Common myeloid progenitor, CD34-positive (primary cell): ENCODE measurements around the gene PDE10A.

Experiments used
- CTCF ChIA-PET: fragments of 350-600 bp; sonication (Branson Sonifier 250); formaldehyde crosslinking; loops from one replicate; lab custom pipeline; 2021; ENCODE audit warnings: antibody characterized with exemption; lab: Charles Lee
- POLR2A ChIA-PET: fragments of 350-600 bp; sonication (Branson Sonifier 250); formaldehyde crosslinking; loops from one replicate; lab custom pipeline; 2021; ENCODE audit warnings: antibody characterized with exemption; lab: Charles Lee
- DNase-seq, 3 donors: peaks; one replicate each; pipeline versions ENCODE4 v3.0.0 to v3.0.0-alpha.2; 2013
- H3K27ac ChIP-seq, 2 experiments: 1 replicate in 1 of 2; 2 replicates in 1 of 2; pipeline ENCODE4 v1.7.0; 2013; ENCODE audit warnings: inconsistent platforms in 2 of 2, low read length in 2 of 2, mild to moderate bottlenecking in 2 of 2, low read depth in 1 of 2, moderate library complexity in 1 of 2; ENCODE audit not compliant: severe bottlenecking in 2 of 2, insufficient read depth in 1 of 2, poor library complexity in 1 of 2
- H3K27me3 ChIP-seq, 5 experiments: replicated peaks in 2 of 5; 1 replicate in 3 of 5; 2 replicates in 2 of 5; pipeline versions ENCODE4 v1.6.1 to v1.7.0; 2013; ENCODE audit warnings: low read length in 4 of 5, mild to moderate bottlenecking in 2 of 5, moderate library complexity in 2 of 5, inconsistent platforms in 1 of 5; ENCODE audit not compliant: insufficient read depth in 5 of 5, control insufficient read depth in 4 of 5
- H3K36me3 ChIP-seq, 4 experiments: 1 replicate in 2 of 4; 2 replicates in 2 of 4; pipeline versions ENCODE4 v1.6.1 to v1.7.0; 2013; ENCODE audit warnings: low read length in 3 of 4, control low read depth in 1 of 4, mild to moderate bottlenecking in 1 of 4; ENCODE audit not compliant: control insufficient read depth in 4 of 4, insufficient read depth in 4 of 4
- H3K4me1 ChIP-seq, 4 experiments: 1 replicate in 3 of 4; 2 replicates in 1 of 4; pipeline versions ENCODE4 v1.6.1 to v1.7.1; 2013; ENCODE audit warnings: low read length in 3 of 4, mild to moderate bottlenecking in 3 of 4, control low read depth in 1 of 4, inconsistent platforms in 1 of 4, moderate library complexity in 1 of 4; ENCODE audit not compliant: control insufficient read depth in 4 of 4, insufficient read depth in 4 of 4; ENCODE audit errors: control extremely low read depth in 1 of 4
- H3K4me3 ChIP-seq, 7 experiments: 1 replicate in 4 of 7; 2 replicates in 3 of 7; pipeline versions ENCODE4 v1.5.1 to v1.7.0; 2013; ENCODE audit warnings: mild to moderate bottlenecking in 7 of 7, low read length in 6 of 7, moderate library complexity in 6 of 7, inconsistent platforms in 2 of 7, low read depth in 2 of 7, control low read depth in 1 of 7; ENCODE audit not compliant: insufficient read depth in 4 of 7, control insufficient read depth in 1 of 7; ENCODE audit errors: extremely low read depth in 1 of 7
- H3K9me3 ChIP-seq, 5 experiments: 1 replicate in 4 of 5; 2 replicates in 1 of 5; pipeline versions ENCODE4 v1.6.1 to v1.7.1; 2013; ENCODE audit warnings: low read length in 4 of 5, mild to moderate bottlenecking in 2 of 5, inconsistent platforms in 1 of 5, low read depth in 1 of 5, moderate library complexity in 1 of 5; ENCODE audit not compliant: control insufficient read depth in 4 of 5, insufficient read depth in 2 of 5; ENCODE audit errors: control extremely low read depth in 1 of 5
- WGBS: methylation state at CpG from one replicate; pipeline ENCODE4 v1.1.5; 2013; ENCODE audit not compliant: insufficient coverage; 5-methylcytosine and 5-hydroxymethylcytosine counted together

The PDE10A gene

GRCh38 chr6:165668951-165669350, 5.9 kb upstream of the PDE10A start:
- WGBS, result 85% methylated on average over 4 of the region's 8 CpGs
- H3K27ac ChIP-seq, result no peak overlapping the region
- no peaks in the 10 kb centered on the region for H3K9me3 ChIP-seq
- H3K4me3 ChIP-seq, result no peak overlapping the region
- H3K36me3 ChIP-seq, result no peaks in the 10 kb centered on the region
- ChIA-PET CTCF (no interaction called here), POLR2A (no interaction called here)
- peaks cover 0 to 6% (median 2%) of the 10 kb centered on the region in 4 experiments for H3K4me1 ChIP-seq
- peaks cover 16 to 68% (median 34%) of the 10 kb centered on the region in 5 experiments for H3K27me3 ChIP-seq
- DNase-seq, result no peak

DNA sequence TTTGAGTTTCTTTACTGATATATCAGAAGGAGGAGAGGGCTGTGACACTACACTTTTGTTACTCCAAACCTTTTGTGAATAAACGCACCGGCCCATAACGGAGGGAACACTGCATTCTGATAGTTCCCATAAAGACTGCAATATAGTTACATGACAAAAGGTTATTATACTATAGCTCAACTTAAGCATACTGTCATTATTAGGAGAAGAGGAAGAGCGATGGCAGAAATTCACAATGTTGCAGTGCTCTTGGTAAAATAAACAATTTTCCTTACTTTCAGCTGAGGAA, 2.3 kb upstream of the PDE10A start:
- peaks cover 0 to 35% (median 30%) of the 10 kb centered on the region in 4 experiments for H3K4me1 ChIP-seq
- H3K27me3 ChIP-seq, result peaks cover 25 to 86% (median 45%) of the 10 kb centered on the region in 5 experiments
- POLR2A ChIA-PET, result no interaction called here
- no peak for DNase-seq
- H3K27ac ChIP-seq, result no peak overlapping the region
- H3K36me3 ChIP-seq, result no peaks in the 10 kb centered on the region
- CTCF ChIA-PET, result interaction anchor here (0.9 kb wide), 1 partner anchor 1498 kb away, joined by 3 read pairs; no protein-coding TSS in a partner anchor
- H3K4me3 ChIP-seq, result no peak overlapping the region
- H3K9me3 ChIP-seq, result no peaks in the 10 kb centered on the region
- 20% methylated on average over 1 of the region's 4 CpGs for WGBS

- Histone ChIP-seq H3K4me3 (no peak overlapping the region), H3K27me3 (peaks cover 25 to 86% (median 46%) of the 10 kb centered on the region in 5 experiments), H3K36me3 (no peaks in the 10 kb centered on the region), H3K9me3 (no peaks in the 10 kb centered on the region), H3K4me1 (peaks cover 0 to 38% (median 31%) of the 10 kb centered on the region in 4 experiments), H3K27ac (no peak overlapping the region)
- POLR2A ChIA-PET, result no interaction called here
- CTCF ChIA-PET, result interaction anchor here (0.9 kb wide), 1 partner anchor 1498 kb away, joined by 3 read pairs; no protein-coding TSS in a partner anchor
- 4% methylated on average over 23 of the region's 25 CpGs for WGBS
- peak in 1 of 3 donors; percentile 3 for DNase-seq
Observed at GRCh38 chr6:165664559-165665383, 1.7 kb upstream of the PDE10A start.

- CTCF ChIA-PET, result no interaction called here
- Histone ChIP-seq H3K36me3 (no peaks in the 10 kb centered on the region), H3K4me1 (peaks cover 0 to 38% (median 31%) of the 10 kb centered on the region in 4 experiments), H3K27me3 (peaks cover 24 to 86% (median 46%) of the 10 kb centered on the region in 5 experiments), H3K27ac (no peak overlapping the region), H3K4me3 (peak overlapping the region in 3 of 7 experiments; percentile 13 to 68 (median 55)), H3K9me3 (no peaks in the 10 kb centered on the region)
- 2% methylated on average over 45 of the region's 48 CpGs for WGBS
- peak; percentile 34 to 70 (median 61) for DNase-seq
- POLR2A ChIA-PET, result no interaction called here
Observed at GRCh38 chr6:165663736-165664558, 906 bp upstream of the PDE10A start.

- WGBS, result under 1% methylated on average over 22 of the region's 22 CpGs
- POLR2A ChIA-PET, result no interaction called here
- Histone ChIP-seq H3K27me3 (peaks cover 22 to 88% (median 44%) of the 10 kb centered on the region in 5 experiments), H3K9me3 (no peaks in the 10 kb centered on the region), H3K27ac (no peak overlapping the region), H3K36me3 (no peaks in the 10 kb centered on the region), H3K4me3 (peak overlapping the region in 4 of 7 experiments; percentile 53 to 68 (median 62)), H3K4me1 (peaks cover 0 to 38% (median 31%) of the 10 kb centered on the region in 4 experiments)
- DNase-seq, result no peak
- CTCF ChIA-PET, result no interaction called here
Observed at GRCh38 chr6:165663377-165663735, 315 bp upstream of the PDE10A start.

- WGBS, result 0% methylated on average over 44 of the region's 100 CpGs
- ChIA-PET POLR2A (no interaction called here), CTCF (no interaction called here)
- no peak overlapping the region for H3K27ac ChIP-seq
- H3K27me3 ChIP-seq, result peaks cover 21 to 94% (median 46%) of the 10 kb centered on the region in 5 experiments
- DNase-seq, result peak in 2 of 3 donors; percentile 34 to 57
- peak overlapping the region in 5 of 7 experiments; percentile 39 to 68 (median 53) for H3K4me3 ChIP-seq
- H3K4me1 ChIP-seq, result peaks cover 0 to 38% (median 31%) of the 10 kb centered on the region in 4 experiments
- H3K36me3 ChIP-seq, result no peaks in the 10 kb centered on the region
- H3K9me3 ChIP-seq, result no peaks in the 10 kb centered on the region
Observed at GRCh38 chr6:165662041-165662748, 846 bp downstream of the PDE10A start.
